HepG2 (cell line): Measurements from ENCODE around the gene CITED4. TPM values are rescaled to one million over a fixed set of nuclear protein-coding genes. Genes with fewer than 3 reads are reported as not detected.

Experiments
- ATF1 ChIP-seq: IDR thresholded peaks from 2 replicates; pipeline ENCODE4 v1.6.1; 2016; ENCODE audit warnings: mild to moderate bottlenecking, control low read depth
- EP300 ChIP-seq, 3 experiments: sonication (generic) in 1 of 3; formaldehyde crosslinking in 1 of 3; IDR thresholded peaks; 2 replicates each; pipeline versions ENCODE4 v1.5.1 to v1.6.1; 2011 to 2020; ENCODE audit warnings: low read depth in 2 of 3, low read length in 2 of 3, borderline replicate concordance in 1 of 3, improper control_type of control experiment in 1 of 3, mild to moderate bottlenecking in 1 of 3, missing genetic modification reagents in 1 of 3, moderate library complexity in 1 of 3
- FOSL1 ChIP-seq: sonication (generic); formaldehyde crosslinking; IDR thresholded peaks from 2 replicates; pipeline ENCODE4 v1.9.0; 2021; ENCODE audit warnings: missing genetic modification reagents, borderline replicate concordance
- KDM3A ChIP-seq: IDR thresholded peaks from 2 replicates; pipeline ENCODE4 v1.6.1; 2018; ENCODE audit warnings: low read depth, missing compliant biosample characterization
- KLF15 ChIP-seq: sonication (generic); formaldehyde crosslinking; IDR thresholded peaks from 2 replicates; pipeline ENCODE4 v1.8.1; 2023; ENCODE audit warnings: borderline replicate concordance, mild to moderate bottlenecking, inconsistent platforms, missing genetic modification reagents, mixed read lengths
- POGZ ChIP-seq: sonication (generic); formaldehyde crosslinking; IDR thresholded peaks from 2 replicates; pipeline ENCODE4 v1.4.0; 2020; ENCODE audit warnings: mild to moderate bottlenecking, missing genetic modification reagents
- RFX1 ChIP-seq: fragments of 450-650 bp; IDR thresholded peaks from 2 replicates; pipeline ENCODE4 v1.6.1; 2017
- SALL1 ChIP-seq: sonication (generic); formaldehyde crosslinking; IDR thresholded peaks from 2 replicates; pipeline ENCODE4 v1.8.0; 2022; ENCODE audit warnings: mild to moderate bottlenecking, missing genetic modification reagents
- SATB2 ChIP-seq: sonication (generic); formaldehyde crosslinking; IDR thresholded peaks from 2 replicates; pipeline ENCODE4 v1.5.0; 2020; ENCODE audit warnings: missing genetic modification reagents
- U2AF2 ChIP-seq: fragments of 200-400 bp; formaldehyde crosslinking; IDR thresholded peaks from 2 replicates; pipeline ENCODE4 v1.6.1; 2017; ENCODE audit warnings: low read depth, mild to moderate bottlenecking, low read length
- ZBTB20 ChIP-seq: sonication (generic); formaldehyde crosslinking; IDR thresholded peaks from 2 replicates; pipeline ENCODE4 v1.8.1; 2023; ENCODE audit warnings: missing genetic modification reagents, low read depth, mild to moderate bottlenecking, borderline replicate concordance
- ZNF251 ChIP-seq: sonication (generic); formaldehyde crosslinking; IDR thresholded peaks from 2 replicates; pipeline ENCODE4 v1.9.0; 2021; ENCODE audit warnings: mild to moderate bottlenecking, missing genetic modification reagents
- ZNF670 ChIP-seq: sonication (generic); formaldehyde crosslinking; IDR thresholded peaks from 2 replicates; pipeline ENCODE4 v1.8.0; 2022; ENCODE audit warnings: mild to moderate bottlenecking, missing genetic modification reagents, borderline replicate concordance
- ZNF772 ChIP-seq: sonication (generic); formaldehyde crosslinking; IDR thresholded peaks from 2 replicates; pipeline ENCODE4 v1.5.0; 2020; ENCODE audit warnings: mild to moderate bottlenecking, missing genetic modification reagents
- polyA plus RNA-seq, 8 experiments: library from polyadenylated mRNA; depleted of rRNA in 3 of 8; stranded (reverse) in 7 of 8; unstranded in 1 of 8; fragments of >200 nt; fragmentation: Illumina TruSeq in 4 of 8; extraction: Trizol in 4 of 8; gene quantifications; 2 replicates each; pipeline versions ENCODE4 v1.2.1 to v1.2.3, GENCODE V29; 2011 to 2016; ENCODE audit warnings: low read depth in 4 of 8, missing spikeins in 1 of 8, mixed read lengths in 1 of 8; ENCODE audit not compliant: insufficient read depth in 1 of 8
- total RNA-seq, 5 experiments: library from RNA; depleted of rRNA; stranded (reverse); fragments of >200 nt; fragmentation: Illumina TruSeq; extraction: Trizol; gene quantifications; 2 replicates each; pipeline ENCODE4 v1.2.3, GENCODE V29; 2016; ENCODE audit warnings: low read depth in 1 of 5
- TF ChIP-seq, protein P1 (sequence below): sonication (generic); formaldehyde crosslinking; conservative IDR thresholded peaks from 2 replicates; pipeline ENCODE4 v1.4.0; 2020; ENCODE audit warnings: mild to moderate bottlenecking, missing genetic modification reagents, moderate library complexity
- TF ChIP-seq, protein P2 (sequence below): sonication (generic); formaldehyde crosslinking; IDR thresholded peaks from 2 replicates; pipeline ENCODE4 v1.4.0; 2020; ENCODE audit warnings: mild to moderate bottlenecking, missing genetic modification reagents
- TF ChIP-seq, protein P3 (sequence below): sonication (generic); formaldehyde crosslinking; conservative IDR thresholded peaks from 2 replicates; pipeline ENCODE4 v1.4.0; 2020; ENCODE audit warnings: missing genetic modification reagents
- TF ChIP-seq, protein P4 (sequence below): sonication (generic); formaldehyde crosslinking; IDR thresholded peaks from 2 replicates; pipeline ENCODE4 v1.4.0; 2020; ENCODE audit warnings: missing genetic modification reagents, low read depth, mild to moderate bottlenecking, borderline replicate concordance
- TF ChIP-seq, protein P5 (sequence below): sonication (generic); formaldehyde crosslinking; IDR thresholded peaks from 2 replicates; pipeline ENCODE4 v1.5.1; 2020; ENCODE audit warnings: mild to moderate bottlenecking, missing genetic modification reagents, moderate library complexity

Gene CITED4
- total and polyA plus RNA-seq, 2 of the 13 experiments (the other 11 are each of a cell fraction or from before 2014, with no cell fraction given): 1.5 to 9.9 TPM

DNA sequence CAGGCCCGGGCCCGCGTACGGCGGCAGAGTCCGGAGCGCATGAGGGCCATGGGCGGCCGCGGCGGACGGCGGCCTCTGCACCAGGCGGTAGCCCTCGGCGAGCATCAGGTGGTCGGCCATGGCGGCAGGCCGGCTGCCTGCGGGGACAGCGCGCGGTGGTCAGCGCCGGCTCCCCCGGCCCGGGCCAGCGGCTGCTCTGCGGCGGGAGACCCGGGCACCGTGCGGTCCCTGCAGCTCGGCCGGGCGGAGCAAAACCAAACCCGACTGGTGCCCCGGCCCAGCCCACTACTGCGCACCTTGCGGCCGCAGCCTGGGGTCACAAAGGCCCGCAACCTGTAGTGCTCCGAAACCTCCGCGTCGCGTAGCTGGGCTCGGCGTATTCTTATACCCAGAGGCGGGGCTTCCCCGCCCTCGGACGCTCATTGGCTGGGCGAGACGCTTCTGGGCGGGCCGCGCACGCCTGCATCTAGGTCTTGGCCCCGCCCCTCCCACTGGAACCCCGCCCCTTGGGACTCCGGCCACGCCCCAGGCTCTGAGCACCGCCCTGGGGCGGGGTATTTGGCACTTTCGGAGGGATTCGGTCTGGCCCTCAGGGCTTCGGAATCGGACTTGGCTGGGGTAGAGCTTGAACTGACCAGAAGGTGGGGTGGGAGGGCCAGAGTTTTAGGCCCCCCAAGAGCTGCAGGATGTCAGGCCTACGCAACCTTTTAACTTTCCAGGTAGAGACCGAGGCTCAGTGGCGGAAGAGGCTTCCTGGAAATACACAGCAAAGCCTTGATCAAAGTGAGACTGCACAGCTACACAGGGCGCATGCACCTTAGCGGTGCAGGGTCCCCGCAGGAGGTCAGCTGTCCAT is at the start of gene CITED4 (continued):
- TF ChIP-seq EP300 (IDR thresholded peaks at IDR 0.05; ENCODE audit: low read depth in 2 of 2, low read length in 2 of 2) (no peak), EP300 (CRISPR knock-in tag; IDR thresholded peaks at IDR 0.05; ENCODE audit: borderline replicate concordance) (no peak), ZBTB20 (peak; percentile 63; the same call in 1 of the 2 replicates), SALL1 (peak; percentile 57), KDM3A (CRISPR knock-in tag) (no peak), RFX1 (no peak), FOSL1 (CRISPR knock-in tag) (no peak), U2AF2 (no peak), POGZ (CRISPR knock-in tag) (peak; percentile 54; the same call in 1 of the 2 replicates), ZNF772 (peak; percentile 21; the same call in 1 of the 2 replicates), KLF15 (CRISPR knock-in tag) (no peak; the same call in 1 of the 2 replicates), SATB2 (no peak), ZNF670 (CRISPR knock-in tag) (no peak), ZNF251 (no peak), ATF1 (CRISPR knock-in tag) (no peak)
- TF ChIP-seq, protein P1, sequence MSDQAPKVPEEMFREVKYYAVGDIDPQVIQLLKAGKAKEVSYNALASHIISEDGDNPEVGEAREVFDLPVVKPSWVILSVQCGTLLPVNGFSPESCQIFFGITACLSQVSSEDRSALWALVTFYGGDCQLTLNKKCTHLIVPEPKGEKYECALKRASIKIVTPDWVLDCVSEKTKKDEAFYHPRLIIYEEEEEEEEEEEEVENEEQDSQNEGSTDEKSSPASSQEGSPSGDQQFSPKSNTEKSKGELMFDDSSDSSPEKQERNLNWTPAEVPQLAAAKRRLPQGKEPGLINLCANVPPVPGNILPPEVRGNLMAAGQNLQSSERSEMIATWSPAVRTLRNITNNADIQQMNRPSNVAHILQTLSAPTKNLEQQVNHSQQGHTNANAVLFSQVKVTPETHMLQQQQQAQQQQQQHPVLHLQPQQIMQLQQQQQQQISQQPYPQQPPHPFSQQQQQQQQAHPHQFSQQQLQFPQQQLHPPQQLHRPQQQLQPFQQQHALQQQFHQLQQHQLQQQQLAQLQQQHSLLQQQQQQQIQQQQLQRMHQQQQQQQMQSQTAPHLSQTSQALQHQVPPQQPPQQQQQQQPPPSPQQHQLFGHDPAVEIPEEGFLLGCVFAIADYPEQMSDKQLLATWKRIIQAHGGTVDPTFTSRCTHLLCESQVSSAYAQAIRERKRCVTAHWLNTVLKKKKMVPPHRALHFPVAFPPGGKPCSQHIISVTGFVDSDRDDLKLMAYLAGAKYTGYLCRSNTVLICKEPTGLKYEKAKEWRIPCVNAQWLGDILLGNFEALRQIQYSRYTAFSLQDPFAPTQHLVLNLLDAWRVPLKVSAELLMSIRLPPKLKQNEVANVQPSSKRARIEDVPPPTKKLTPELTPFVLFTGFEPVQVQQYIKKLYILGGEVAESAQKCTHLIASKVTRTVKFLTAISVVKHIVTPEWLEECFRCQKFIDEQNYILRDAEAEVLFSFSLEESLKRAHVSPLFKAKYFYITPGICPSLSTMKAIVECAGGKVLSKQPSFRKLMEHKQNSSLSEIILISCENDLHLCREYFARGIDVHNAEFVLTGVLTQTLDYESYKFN (CRISPR knock-in tag): peak; percentile 53; the same call in 1 of the 2 replicates
- TF ChIP-seq, protein P2, sequence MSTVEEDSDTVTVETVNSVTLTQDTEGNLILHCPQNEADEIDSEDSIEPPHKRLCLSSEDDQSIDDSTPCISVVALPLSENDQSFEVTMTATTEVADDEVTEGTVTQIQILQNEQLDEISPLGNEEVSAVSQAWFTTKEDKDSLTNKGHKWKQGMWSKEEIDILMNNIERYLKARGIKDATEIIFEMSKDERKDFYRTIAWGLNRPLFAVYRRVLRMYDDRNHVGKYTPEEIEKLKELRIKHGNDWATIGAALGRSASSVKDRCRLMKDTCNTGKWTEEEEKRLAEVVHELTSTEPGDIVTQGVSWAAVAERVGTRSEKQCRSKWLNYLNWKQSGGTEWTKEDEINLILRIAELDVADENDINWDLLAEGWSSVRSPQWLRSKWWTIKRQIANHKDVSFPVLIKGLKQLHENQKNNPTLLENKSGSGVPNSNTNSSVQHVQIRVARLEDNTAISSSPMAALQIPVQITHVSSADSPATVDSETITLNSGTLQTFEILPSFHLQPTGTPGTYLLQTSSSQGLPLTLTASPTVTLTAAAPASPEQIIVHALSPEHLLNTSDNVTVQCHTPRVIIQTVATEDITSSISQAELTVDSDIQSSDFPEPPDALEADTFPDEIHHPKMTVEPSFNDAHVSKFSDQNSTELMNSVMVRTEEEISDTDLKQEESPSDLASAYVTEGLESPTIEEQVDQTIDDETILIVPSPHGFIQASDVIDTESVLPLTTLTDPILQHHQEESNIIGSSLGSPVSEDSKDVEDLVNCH: no peak
- TF ChIP-seq, protein P3, sequence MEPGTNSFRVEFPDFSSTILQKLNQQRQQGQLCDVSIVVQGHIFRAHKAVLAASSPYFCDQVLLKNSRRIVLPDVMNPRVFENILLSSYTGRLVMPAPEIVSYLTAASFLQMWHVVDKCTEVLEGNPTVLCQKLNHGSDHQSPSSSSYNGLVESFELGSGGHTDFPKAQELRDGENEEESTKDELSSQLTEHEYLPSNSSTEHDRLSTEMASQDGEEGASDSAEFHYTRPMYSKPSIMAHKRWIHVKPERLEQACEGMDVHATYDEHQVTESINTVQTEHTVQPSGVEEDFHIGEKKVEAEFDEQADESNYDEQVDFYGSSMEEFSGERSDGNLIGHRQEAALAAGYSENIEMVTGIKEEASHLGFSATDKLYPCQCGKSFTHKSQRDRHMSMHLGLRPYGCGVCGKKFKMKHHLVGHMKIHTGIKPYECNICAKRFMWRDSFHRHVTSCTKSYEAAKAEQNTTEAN (CRISPR knock-in tag): 0 out of 2 replicates have a peak, but pooled peaks have one; percentile 43
- TF ChIP-seq, protein P4, sequence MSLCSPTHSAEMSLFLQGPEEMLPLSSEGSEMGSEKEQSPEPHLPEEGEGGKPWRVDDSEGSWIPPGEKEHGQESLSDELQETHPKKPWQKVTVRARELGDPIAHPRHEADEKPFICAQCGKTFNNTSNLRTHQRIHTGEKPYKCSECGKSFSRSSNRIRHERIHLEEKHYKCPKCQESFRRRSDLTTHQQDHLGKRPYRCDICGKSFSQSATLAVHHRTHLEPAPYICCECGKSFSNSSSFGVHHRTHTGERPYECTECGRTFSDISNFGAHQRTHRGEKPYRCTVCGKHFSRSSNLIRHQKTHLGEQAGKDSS (CRISPR knock-in tag): peak; percentile 65; the same call in 1 of the 2 replicates
- TF ChIP-seq, protein P5, sequence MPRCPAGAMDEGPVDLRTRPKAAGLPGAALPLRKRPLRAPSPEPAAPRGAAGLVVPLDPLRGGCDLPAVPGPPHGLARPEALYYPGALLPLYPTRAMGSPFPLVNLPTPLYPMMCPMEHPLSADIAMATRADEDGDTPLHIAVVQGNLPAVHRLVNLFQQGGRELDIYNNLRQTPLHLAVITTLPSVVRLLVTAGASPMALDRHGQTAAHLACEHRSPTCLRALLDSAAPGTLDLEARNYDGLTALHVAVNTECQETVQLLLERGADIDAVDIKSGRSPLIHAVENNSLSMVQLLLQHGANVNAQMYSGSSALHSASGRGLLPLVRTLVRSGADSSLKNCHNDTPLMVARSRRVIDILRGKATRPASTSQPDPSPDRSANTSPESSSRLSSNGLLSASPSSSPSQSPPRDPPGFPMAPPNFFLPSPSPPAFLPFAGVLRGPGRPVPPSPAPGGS (CRISPR knock-in tag): no peak
